Measurements from ENCODE around the gene MYH6. TPM values are rescaled to one million over a fixed set of nuclear protein-coding genes. Genes with fewer than 3 reads are reported as not detected.

The MYH6 gene
- total RNA-seq, 6 donors from 2014 or later, result not detected

DNA sequence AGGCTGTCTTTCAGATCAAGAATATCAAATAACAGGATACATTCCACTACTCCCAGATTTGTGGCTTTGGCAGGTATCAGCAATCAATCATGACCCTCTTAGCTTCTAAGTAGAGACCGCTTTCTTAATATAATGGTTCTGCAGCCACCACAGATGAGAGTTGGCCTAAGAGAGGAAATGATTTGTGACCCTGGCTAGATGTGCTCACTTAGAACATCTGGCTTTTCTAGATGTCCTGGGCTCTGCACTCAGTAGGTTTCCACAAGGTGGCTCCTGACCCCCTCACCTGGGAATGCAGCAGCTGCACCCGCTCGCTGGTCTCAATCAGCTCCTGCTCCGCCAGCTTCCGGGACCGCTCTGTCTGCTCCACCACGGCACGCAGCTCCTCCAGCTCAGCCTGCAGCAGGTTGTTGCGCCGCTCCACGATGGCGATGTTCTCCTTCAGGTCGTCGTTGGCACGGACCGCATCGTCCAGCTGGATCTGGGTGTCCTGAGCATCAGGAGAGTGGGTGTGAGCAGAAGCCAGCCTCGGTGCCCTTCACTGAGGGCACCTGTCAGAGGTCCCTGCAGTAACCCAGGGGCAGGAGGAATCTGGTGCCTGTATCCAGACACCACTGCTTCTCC lies 22.3 kb downstream of the MYH6 start:
- 82 to 89% methylated on average over 11 to 17 of the region's 18 CpGs for WGBS, 2 donors
- no peaks in the 10 kb centered on the region for H3K27me3 ChIP-seq
- no peaks in the 10 kb centered on the region for H3K9me3 ChIP-seq
- ATAC-seq (ENCODE audit: low FRiP score in 2 of 2) (no peak), DNase-seq (no peak)
- H3K4me3 ChIP-seq, result no peak overlapping the region
- H3K27ac ChIP-seq, result no peak overlapping the region
- no peaks in the 10 kb centered on the region for H3K4me1 ChIP-seq
- TF ChIP-seq POLR2A (IDR thresholded peaks at IDR 0.05) (no peak), POLR2AphosphoS5 (IDR thresholded peaks at IDR 0.05) (no peak), EP300 (IDR thresholded peaks at IDR 0.05) (no peak)
- TF ChIP-seq, protein P1, sequence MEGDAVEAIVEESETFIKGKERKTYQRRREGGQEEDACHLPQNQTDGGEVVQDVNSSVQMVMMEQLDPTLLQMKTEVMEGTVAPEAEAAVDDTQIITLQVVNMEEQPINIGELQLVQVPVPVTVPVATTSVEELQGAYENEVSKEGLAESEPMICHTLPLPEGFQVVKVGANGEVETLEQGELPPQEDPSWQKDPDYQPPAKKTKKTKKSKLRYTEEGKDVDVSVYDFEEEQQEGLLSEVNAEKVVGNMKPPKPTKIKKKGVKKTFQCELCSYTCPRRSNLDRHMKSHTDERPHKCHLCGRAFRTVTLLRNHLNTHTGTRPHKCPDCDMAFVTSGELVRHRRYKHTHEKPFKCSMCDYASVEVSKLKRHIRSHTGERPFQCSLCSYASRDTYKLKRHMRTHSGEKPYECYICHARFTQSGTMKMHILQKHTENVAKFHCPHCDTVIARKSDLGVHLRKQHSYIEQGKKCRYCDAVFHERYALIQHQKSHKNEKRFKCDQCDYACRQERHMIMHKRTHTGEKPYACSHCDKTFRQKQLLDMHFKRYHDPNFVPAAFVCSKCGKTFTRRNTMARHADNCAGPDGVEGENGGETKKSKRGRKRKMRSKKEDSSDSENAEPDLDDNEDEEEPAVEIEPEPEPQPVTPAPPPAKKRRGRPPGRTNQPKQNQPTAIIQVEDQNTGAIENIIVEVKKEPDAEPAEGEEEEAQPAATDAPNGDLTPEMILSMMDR (IDR thresholded peaks at IDR 0.05), result no peak
- H3K36me3 ChIP-seq, result no peaks in the 10 kb centered on the region

DNA sequence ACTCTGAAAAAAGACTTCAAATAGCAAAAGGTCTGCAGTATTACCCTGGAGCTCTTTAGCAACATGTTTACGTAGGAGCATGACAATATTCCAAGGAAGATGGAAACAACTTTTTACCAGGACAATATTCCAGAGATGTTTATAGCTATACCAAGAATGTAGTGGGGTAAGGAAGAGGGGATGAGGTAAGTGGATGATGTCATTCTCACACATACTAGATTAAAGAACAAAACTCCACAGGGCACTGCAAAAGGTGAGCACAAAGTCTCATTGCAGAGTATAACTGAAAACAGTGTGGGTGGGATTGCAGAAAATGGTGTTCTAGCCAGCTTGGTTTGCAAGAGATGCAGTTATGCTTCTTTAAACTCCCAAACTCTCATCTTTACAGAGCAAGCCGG lies 22.8 kb downstream of the MYH6 start:
- H3K4me1 ChIP-seq, result no peaks in the 10 kb centered on the region
- 89 to 95% methylated on average over 2 of the region's 2 CpGs for WGBS, 2 donors
- no peak for TF ChIP-seq POLR2AphosphoS5 (IDR thresholded peaks at IDR 0.05)
- TF ChIP-seq POLR2A (IDR thresholded peaks at IDR 0.05), result no peak
- no peak for TF ChIP-seq EP300 (IDR thresholded peaks at IDR 0.05)
- TF ChIP-seq, protein P1 (IDR thresholded peaks at IDR 0.05), result no peak
- no peaks in the 10 kb centered on the region for H3K9me3 ChIP-seq
- H3K27me3 ChIP-seq, result no peaks in the 10 kb centered on the region
- ATAC-seq (ENCODE audit: low FRiP score in 2 of 2), result no peak
- no peak overlapping the region for H3K4me3 ChIP-seq
- H3K27ac ChIP-seq, result no peak overlapping the region
- no peak for DNase-seq
- H3K36me3 ChIP-seq, result no peaks in the 10 kb centered on the region

DNA sequence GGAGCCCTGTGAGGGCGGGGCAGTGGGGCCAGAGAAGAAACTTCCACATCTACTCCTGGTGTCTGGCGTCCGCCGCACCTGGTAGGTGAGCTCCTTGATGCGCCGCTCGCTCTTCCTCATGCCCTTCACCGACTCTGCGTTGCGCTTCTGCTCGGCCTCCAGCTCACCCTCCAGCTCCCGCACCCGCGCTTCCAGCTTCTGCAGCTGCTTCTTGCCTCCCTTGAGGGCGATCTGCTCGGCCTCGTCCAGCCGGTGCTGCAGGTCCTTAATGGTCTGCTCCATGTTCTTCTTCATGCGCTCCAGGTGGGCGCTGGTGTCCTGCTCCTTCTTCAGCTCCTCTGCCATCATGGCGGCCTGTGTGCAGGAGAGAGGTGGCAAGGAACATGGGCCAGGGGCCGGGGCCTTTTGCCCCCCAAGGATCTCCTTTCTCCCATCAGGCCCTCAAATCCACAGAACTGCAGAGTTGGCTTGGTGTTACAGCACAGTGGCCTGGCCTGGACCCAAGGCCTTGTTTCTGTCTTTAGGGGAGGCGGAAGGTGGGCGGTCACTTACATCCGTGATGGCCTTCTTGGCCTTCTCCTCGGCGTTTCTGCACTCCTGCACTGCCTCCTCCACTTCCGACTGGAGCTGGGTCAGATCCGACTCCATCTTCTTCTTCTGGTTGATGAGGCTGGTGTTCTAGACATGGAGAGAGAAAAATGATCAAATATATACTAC lies 23.6 kb downstream of the MYH6 start:
- Histone ChIP-seq H3K27me3 (no peaks in the 10 kb centered on the region), H3K36me3 (no peaks in the 10 kb centered on the region), H3K27ac (no peak overlapping the region), H3K9me3 (no peaks in the 10 kb centered on the region), H3K4me3 (no peak overlapping the region), H3K4me1 (peaks cover 0 to 5% (median 0%) of the 10 kb centered on the region in 4 donors)
- DNase-seq (no peak), ATAC-seq (ENCODE audit: low FRiP score in 2 of 2) (no peak)
- TF ChIP-seq EP300 (IDR thresholded peaks at IDR 0.05) (no peak), POLR2AphosphoS5 (IDR thresholded peaks at IDR 0.05) (no peak), POLR2A (IDR thresholded peaks at IDR 0.05) (no peak)
- TF ChIP-seq, protein P1 (IDR thresholded peaks at IDR 0.05), result no peak
- WGBS, 2 donors, result 87 to 89% methylated on average over 29 of the region's 29 CpGs

DNA sequence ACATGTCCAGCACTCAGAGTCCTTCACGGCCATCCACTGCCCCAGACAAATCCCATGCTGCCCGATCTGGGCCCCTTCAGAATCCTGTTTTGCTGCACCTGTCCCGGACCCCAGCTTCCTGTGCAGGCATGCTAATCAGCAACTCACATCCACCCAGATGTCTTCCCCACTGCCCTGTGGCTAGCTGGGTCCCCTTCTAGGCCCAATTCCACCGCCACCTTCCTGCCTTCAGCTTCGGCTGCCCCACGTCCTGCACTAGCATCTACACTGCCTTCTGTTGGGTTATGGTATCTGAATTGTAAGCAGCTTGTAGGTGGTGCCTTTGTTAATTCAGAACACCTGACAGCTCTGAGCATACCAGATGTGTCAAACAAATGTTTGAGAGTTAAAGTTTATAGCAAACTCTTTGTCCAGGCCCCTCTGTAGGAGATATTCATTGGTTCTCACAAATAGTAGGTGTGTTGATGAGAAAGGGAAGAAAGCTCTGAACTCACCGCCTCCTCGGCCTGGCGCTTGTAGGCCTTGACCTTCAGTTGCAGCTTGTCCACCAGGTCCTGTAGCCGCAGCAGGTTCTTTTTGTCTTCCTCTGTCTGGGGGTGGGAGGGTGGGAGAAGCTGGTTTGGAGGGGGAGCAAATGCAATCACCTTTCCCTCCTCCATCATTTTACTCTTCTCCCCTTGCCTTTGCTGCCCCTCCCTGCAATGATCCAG lies 25.2 kb downstream of the MYH6 start:
- TF ChIP-seq, protein P1 (IDR thresholded peaks at IDR 0.05), result no peak
- TF ChIP-seq POLR2A (IDR thresholded peaks at IDR 0.05), result no peak
- TF ChIP-seq EP300 (IDR thresholded peaks at IDR 0.05), result no peak
- no peak for TF ChIP-seq POLR2AphosphoS5 (IDR thresholded peaks at IDR 0.05)
- WGBS, 2 donors, result 69 to 76% methylated on average over 9 to 10 of the region's 10 CpGs
- no peaks in the 10 kb centered on the region for H3K36me3 ChIP-seq
- H3K27ac ChIP-seq, result no peak overlapping the region
- H3K4me1 ChIP-seq, result peaks cover 0 to 5% (median 0%) of the 10 kb centered on the region in 4 donors
- no peaks in the 10 kb centered on the region for H3K9me3 ChIP-seq
- DNase-seq, result no peak
- H3K4me3 ChIP-seq, result no peak overlapping the region
- ATAC-seq (ENCODE audit: low FRiP score in 2 of 2), result no peak
- H3K27me3 ChIP-seq, result no peaks in the 10 kb centered on the region

Measured in upper lobe of left lung (tissue), 6 donors.